HG03159 (cell line): Measurements from ENCODE around the gene ATL2.

Experiments
- ATAC-seq: cut with Tn5 transposase; IDR thresholded peaks from one replicate; pipeline ENCODE4 v1.9.1; 2021; ENCODE audit warnings: mild to moderate bottlenecking, moderate library complexity; ENCODE audit not compliant: unreplicated experiment

ATL2 gene

GRCh38 chr2:38255211-38255610, 121.9 kb downstream of the ATL2 start:
- ATAC-seq: no peak

DNA sequence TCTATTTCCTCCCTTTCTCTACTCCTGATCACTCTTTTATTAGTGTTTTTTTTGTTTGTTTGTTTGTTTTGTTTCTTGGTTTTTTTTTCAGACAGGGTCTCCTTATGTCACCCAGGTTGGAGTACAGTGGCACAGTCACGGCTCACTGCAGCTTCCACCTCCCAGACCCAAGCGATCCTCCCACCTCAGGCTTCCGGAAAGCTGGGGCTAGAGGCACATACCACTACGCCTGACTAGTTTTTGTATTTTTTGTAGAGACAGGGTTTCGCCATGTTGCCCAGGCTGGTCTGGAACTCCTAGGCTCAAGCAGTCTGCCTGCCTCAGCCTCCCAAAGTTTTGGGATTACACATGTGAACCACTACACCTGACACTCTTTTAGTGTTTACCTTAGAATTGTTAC, 122.3 kb downstream of the ATL2 start:
- no peak for ATAC-seq

DNA sequence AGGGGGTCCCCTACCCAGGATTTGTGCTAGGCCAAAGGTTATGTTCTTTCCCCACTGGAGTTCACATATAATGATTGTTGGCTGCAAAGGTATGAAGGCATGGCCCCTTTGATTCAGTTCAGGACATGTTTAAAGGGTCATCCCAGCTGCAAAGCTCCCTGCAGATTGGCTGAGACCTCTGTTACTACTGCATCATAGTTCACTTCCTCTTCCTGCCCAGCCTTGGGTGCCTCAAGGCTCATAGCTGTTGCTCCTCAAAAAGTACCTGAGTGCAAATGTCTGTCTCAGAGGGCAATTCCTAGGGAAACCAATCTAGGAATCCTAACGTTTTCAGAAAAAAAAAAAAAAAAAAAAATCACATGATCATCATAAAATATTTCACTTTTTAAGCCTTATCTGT, 125.1 kb downstream of the ATL2 start:
- ATAC-seq: no peak

GRCh38 chr2:38248707-38249106, 128.4 kb downstream of the ATL2 start:
- no peak for ATAC-seq

GRCh38 chr2:38248255-38248654, 128.8 kb downstream of the ATL2 start:
- ATAC-seq: no peak

- no peak for ATAC-seq
Observed at GRCh38 chr2:38246105-38246504, 131.0 kb downstream of the ATL2 start.

DNA sequence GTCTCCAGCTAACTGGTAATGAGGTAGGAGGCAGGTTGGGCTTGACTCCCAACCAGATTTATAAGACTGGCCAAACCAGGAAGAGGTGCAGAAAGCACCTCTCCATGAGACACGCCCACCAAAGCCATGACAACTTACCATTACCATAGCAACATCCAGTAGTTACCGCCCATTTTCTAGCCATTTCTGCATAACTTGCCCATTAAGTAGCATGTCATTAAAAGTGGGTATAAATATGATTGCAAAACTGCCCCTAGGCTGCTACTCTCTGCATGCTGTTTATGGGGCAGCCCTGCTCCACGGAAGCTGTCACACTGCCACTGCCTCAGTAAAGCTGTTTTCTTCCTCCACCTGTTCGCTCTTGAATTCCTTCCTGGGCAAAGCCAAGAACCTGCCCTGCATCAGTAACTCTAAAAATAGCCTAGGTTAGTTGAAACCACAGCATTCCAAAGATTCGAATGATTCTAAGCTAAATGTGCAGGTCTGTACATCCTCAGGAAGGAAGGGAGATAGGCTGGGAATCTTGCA, 131.9 kb downstream of the ATL2 start:
- no peak for ATAC-seq

GRCh38 chr2:38244301-38244700, 132.8 kb downstream of the ATL2 start:
- ATAC-seq: no peak
